Left renal cortex interstitium (tissue), 4 donors: ENCODE measurements around the gene C1orf159. TPM values are rescaled to one million over a fixed set of nuclear protein-coding genes. Genes with fewer than 3 reads are reported as not detected.
"Not testable (repeated sequence)": the region's sequence is repeated elsewhere in the genome, so short reads cannot be mapped to it uniquely, and the experiment has no call there.

Experiments
- DNase-seq, 4 donors: peaks; one replicate each; pipeline ENCODE4 v3.0.0-alpha.2; 2013; ENCODE audit warnings: low read depth in 4 of 4, low spot score in 2 of 4, missing footprints in 1 of 4
- polyA plus RNA-seq, 4 donors: library from polyadenylated mRNA; unstranded; fragments of 120-200 nt; gene quantifications; one replicate each; pipeline ENCODE4 v1.2.1, GENCODE V29; 2013; ENCODE audit not compliant: insufficient read length in 4 of 4

The C1orf159 gene
- polyA plus RNA-seq, 4 donors: 5.5 to 24.1 (median 14.1) TPM

- no peak for DNase-seq
These were observed 34.2 kb upstream of the C1orf159 start for GRCh38 chr1:1150100-1150499.

DNA sequence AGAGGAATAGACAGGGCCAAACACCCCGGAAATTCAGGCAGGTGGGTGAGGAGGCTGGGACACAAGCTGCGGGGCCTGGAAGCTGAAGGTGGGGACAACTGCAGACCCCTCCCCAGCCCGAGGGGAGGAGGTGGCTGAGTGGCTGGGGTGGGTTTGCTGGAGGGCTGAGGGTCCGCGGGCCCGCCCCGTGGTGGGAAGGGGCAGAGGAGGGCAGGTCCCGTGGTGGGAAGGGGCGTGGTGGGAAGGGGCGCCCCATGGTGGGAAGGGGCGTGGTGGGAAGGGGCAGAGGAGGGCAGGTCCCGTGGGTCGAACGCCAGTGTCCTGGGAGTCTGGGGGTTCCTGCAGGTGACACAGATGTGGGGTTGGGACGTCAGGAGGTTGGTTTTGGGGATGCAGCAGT lies 33.5 kb upstream of the C1orf159 start:
- DNase-seq: no peak

- no peak for DNase-seq
These were observed 32.7 kb upstream of the C1orf159 start for GRCh38 chr1:1148569-1148968.

DNA sequence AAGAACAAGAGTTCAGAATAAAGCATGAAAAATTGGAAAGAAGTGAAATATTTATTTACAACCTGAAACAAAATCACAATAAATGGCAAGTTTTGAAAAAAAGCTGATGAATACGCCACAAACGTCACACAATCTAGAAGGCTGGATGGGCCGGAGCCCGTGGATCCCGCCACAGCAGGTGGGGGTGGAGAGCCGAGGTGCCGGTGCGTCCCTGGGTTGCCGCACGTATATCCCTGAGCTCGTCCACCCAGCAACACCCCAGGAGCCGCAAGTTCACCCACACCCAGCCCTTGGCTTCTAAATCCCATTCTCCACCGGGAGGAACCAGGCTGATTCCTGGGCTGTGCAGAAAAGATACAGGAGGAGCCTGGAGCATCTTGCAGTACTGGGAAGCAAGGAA lies 32.2 kb upstream of the C1orf159 start:
- no peak for DNase-seq

DNA sequence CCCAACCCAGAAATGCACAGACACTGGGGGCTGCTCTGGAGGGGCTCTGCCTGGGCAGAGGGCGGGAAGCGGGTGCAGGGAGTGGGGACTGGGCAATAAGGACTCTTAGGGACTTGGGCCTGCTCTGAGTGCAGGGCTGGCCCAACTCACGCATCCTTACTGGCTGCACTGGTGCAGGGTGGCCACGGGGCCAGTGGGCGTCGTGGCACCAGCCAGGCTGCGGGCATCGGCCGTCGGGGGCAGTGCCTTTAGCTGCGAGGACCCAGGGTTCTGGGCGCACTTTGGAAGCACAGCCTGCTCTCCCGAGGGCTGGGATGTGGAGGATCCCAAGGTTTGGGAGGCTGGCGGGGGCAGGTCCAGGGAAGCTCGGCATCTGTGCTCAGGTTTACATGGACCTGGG lies 30.7 kb upstream of the C1orf159 start:
- no peak for DNase-seq

GRCh38 chr1:1146026-1146425 lies 30.1 kb upstream of the C1orf159 start:
- no peak for DNase-seq

- DNase-seq: no peak
These were observed 29.6 kb upstream of the C1orf159 start for GRCh38 chr1:1145547-1145914.

GRCh38 chr1:1144843-1145546 lies 29.1 kb upstream of the C1orf159 start:
- DNase-seq: no peak

DNA sequence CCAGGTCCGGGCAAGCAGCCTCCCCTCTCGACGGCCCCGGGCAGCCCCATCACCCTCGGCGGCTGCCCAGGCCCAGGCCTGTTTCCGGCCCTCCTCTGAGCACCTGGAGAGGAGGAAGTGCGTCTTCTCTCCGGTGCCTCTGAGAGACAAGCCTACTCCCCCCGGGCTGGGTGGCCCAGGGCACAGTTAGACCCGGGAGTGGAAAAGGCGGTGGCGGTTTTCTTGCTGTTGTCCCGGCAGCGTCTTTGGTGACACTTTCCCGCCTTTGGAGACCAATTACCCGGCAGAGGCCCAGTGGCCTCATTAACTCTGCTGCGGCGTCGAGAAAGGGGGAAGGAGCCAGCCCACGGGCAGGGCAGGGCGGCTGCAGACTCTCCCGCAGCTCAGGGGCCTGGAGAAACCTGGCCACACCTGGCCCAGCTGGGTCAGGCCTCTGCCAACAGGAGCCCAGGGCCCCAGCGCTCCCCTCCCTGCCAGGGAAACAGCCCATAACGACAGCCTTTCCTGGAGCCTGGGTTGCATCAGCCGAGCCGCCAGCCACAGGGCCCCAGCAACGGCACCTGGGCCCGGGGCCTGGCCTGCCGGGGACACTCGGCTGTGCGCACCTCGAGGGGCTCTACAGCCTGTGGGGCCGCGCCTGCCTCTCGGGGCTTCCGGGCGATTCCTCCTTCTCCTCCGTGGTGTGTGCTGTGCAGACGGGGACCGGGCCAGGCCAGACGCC lies 28.4 kb upstream of the C1orf159 start:
- DNase-seq: no peak

GRCh38 chr1:1143636-1144035 lies 27.7 kb upstream of the C1orf159 start:
- no peak for DNase-seq

GRCh38 chr1:1142844-1143243 lies 27.0 kb upstream of the C1orf159 start:
- no peak for DNase-seq

- not testable (repeated sequence) for DNase-seq
These were observed 26.5 kb upstream of the C1orf159 start for GRCh38 chr1:1142352-1142751.

DNA sequence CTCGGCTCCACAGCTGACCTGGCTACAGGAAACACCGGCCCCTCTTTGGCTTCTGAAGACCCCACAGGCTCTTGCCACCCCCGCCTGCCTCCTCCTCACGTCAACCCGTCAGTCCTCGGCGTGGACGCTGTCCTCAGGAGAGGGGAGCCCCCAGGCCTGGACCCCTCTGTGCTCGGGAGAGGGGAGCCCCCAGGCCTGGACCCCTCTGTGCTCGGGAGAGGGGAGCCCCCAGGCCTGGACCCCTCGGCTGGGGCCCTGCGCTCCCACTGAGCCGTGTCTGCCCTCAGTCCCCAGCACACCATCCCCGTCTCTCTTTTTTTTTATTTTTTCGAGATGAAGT lies 26.0 kb upstream of the C1orf159 start:
- no peak for DNase-seq

- no peak for DNase-seq
These were observed 25.5 kb upstream of the C1orf159 start for GRCh38 chr1:1141244-1141910.

DNA sequence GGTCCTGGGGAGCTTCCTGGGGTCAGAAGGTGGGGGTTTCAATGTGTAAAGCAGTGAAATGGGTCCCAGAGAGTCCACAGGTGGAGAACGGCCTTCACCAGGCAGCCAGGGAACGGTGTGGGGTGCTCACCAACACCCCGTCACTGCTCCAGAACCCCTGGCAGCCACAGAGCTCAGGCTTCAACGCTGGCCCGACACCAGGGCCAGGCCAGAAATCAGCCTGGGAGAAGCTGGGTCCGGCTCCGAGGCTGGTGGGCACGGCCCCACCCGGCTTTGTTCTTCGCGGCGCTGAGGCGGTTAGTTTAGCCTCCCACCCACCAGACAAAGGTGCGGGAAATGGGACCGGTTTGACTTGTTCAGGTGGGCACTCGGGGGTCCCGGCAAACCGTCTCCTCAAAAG lies 24.8 kb upstream of the C1orf159 start:
- DNase-seq: no peak

- DNase-seq: no peak
These were observed 21.6 kb upstream of the C1orf159 start for GRCh38 chr1:1137256-1138045.

DNA sequence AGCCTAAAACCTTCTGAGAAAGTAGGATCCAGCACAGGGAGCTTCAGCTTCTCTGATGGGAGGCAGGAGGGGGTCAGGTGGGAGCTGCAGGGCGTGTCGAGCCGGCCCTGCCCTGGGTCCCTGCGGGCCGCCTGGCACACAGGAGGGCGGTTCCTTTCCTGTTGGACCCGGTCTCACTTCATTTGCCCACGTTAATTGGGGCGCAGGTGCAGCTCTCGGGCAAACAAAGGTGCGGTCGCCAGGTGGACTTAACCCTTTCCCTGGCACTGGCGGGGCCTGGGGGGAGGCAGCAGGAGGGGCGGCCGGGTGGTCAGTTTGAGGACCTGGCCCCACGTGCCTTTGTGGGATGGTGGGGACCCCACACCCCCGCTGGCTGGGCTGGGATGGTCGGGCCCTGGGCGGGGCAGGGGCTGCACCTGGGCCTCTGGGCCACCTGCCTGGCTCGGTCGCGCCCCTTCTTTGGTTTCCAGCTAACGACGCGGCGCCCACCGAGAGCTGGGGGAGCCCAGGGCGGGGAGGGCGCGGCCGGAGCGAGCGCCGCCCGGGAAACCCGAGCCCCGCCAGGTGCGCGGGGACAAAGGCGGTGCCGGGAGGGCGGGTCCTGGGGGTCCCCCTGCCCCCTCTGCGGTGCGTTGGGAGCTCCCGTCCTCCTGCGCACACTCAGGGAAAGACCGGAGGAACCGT lies 20.8 kb upstream of the C1orf159 start:
- DNase-seq: no peak

GRCh38 chr1:1135339-1136136 lies 19.6 kb upstream of the C1orf159 start:
- DNase-seq: no peak

- DNase-seq: no peak
These were observed 18.5 kb upstream of the C1orf159 start for GRCh38 chr1:1134300-1134970.
